ENCODE data around the gene TSPY8. TPM values are rescaled to one million over a fixed set of nuclear protein-coding genes. Genes with fewer than 3 reads are reported as not detected.
"Not testable (repeated sequence)": the region's sequence is repeated elsewhere in the genome, so short reads cannot be mapped to it uniquely, and the experiment has no call there.

Gene TSPY8
- total RNA-seq (not detected), polyA plus RNA-seq (ENCODE audit: insufficient read length in 2 of 2) (not detected)
- long read RNA-seq, donor 1: 0 reads
- long read RNA-seq, donor 2: 0 reads
- long read RNA-seq, donor 3: 0 reads
- long read RNA-seq, donor 4: 0 reads

GRCh38 chrY:9357497-9357896, at the start of gene TSPY8:
TSS of gene TSPY8 (plus strand) at chrY:9357797. CDS start at chrY:9357843, 46 bp downstream.
- not testable (repeated sequence) for H3K27ac ChIP-seq (ENCODE audit: low read depth, low read length); H3K9me3 ChIP-seq (ENCODE audit: control insufficient read depth, insufficient read depth, low read length); H3K4me1 ChIP-seq (ENCODE audit: control insufficient read depth, insufficient read depth, low read length); H3K4me3 ChIP-seq (ENCODE audit: low read depth, low read length); H3K27me3 ChIP-seq (ENCODE audit: control insufficient read depth, insufficient read depth, low read length); H3K36me3 ChIP-seq (ENCODE audit: control insufficient read depth, insufficient read depth, low read length); DNase-seq (ENCODE audit: low read depth in 4 of 6, low spot score in 6 of 6)
- no CpG with 5 or more reads among the region's 25 CpGs for WGBS (ENCODE audit: insufficient coverage)

GRCh38 chrY:9320996-9321395, 36.6 kb upstream of the TSPY8 start:
- Histone ChIP-seq H3K9me3 (ENCODE audit: control insufficient read depth, insufficient read depth, low read length) (no peaks in the 10 kb centered on the region), H3K36me3 (ENCODE audit: control insufficient read depth, insufficient read depth, low read length) (no peaks in the 10 kb centered on the region), H3K27ac (ENCODE audit: low read depth, low read length) (no peak overlapping the region), H3K4me3 (ENCODE audit: low read depth, low read length) (no peak overlapping the region), H3K27me3 (ENCODE audit: control insufficient read depth, insufficient read depth, low read length) (no peaks in the 10 kb centered on the region), H3K4me1 (ENCODE audit: control insufficient read depth, insufficient read depth, low read length) (no peaks in the 10 kb centered on the region)
- DNase-seq (ENCODE audit: low read depth in 4 of 6, low spot score in 6 of 6): no peak
- no CpG with 5 or more reads among the region's 7 CpGs for WGBS (ENCODE audit: insufficient coverage)

DNA sequence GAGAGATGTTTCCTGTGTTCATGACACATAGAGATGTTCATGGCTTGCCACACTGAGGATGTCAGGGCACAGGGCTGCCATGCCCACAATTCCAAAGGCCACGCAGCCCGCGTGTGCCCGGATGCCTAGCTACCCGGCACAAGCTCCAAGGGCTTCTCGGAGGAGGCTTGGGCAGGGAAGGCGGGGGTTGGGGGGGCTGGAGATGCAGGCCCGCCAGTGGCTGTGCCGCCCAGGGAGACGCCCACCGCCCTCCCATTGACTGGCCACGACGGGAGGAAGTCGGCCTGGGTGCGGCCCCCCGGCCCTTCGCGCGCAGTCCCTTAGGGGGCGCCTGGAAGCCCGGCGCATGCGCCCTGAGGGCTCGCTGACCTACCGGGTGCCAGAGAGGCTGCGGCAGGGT, 20.4 kb upstream of the TSPY8 start, which contains the start of gene TSPY4:
TSPY4 (plus strand) TSS at position 301 of the 400 bp plus-strand sequence; CDS start at position 347, 46 bp downstream.
- H3K4me3 ChIP-seq (ENCODE audit: low read depth, low read length); DNase-seq (ENCODE audit: low read depth in 4 of 6, low spot score in 6 of 6); H3K9me3 ChIP-seq (ENCODE audit: control insufficient read depth, insufficient read depth, low read length); H3K27ac ChIP-seq (ENCODE audit: low read depth, low read length); H3K36me3 ChIP-seq (ENCODE audit: control insufficient read depth, insufficient read depth, low read length); H3K27me3 ChIP-seq (ENCODE audit: control insufficient read depth, insufficient read depth, low read length); H3K4me1 ChIP-seq (ENCODE audit: control insufficient read depth, insufficient read depth, low read length): not testable (repeated sequence)
- WGBS (ENCODE audit: insufficient coverage): no CpG with 5 or more reads among the region's 26 CpGs

- H3K36me3 ChIP-seq (ENCODE audit: control insufficient read depth, insufficient read depth, low read length); H3K27ac ChIP-seq (ENCODE audit: low read depth, low read length); H3K9me3 ChIP-seq (ENCODE audit: control insufficient read depth, insufficient read depth, low read length); DNase-seq (ENCODE audit: low read depth in 4 of 6, low spot score in 6 of 6); H3K27me3 ChIP-seq (ENCODE audit: control insufficient read depth, insufficient read depth, low read length); H3K4me3 ChIP-seq (ENCODE audit: low read depth, low read length); H3K4me1 ChIP-seq (ENCODE audit: control insufficient read depth, insufficient read depth, low read length): not testable (repeated sequence)
- WGBS (ENCODE audit: insufficient coverage): no CpG with 5 or more reads among the region's 26 CpGs
These were observed 38.9 kb downstream of the TSPY8 start for GRCh38 chrY:9396527-9396926.

DNA sequence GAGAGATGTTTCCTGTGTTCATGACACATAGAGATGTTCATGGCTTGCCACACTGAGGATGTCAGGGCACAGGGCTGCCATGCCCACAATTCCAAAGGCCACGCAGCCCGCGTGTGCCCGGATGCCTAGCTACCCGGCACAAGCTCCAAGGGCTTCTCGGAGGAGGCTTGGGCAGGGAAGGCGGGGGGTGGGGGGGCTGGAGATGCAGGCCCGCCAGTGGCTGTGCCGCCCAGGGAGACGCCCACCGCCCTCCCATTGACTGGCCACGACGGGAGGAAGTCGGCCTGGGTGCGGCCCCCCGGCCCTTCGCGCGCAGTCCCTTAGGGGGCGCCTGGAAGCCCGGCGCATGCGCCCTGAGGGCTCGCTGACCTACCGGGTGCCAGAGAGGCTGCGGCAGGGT, 40.5 kb downstream of the TSPY8 start, which contains the start of gene TSPY3:
TSPY3 (plus strand) TSS at position 301 of the 400 bp plus-strand sequence; CDS start at position 347, 46 bp downstream.
- H3K36me3 ChIP-seq (ENCODE audit: control insufficient read depth, insufficient read depth, low read length); H3K4me1 ChIP-seq (ENCODE audit: control insufficient read depth, insufficient read depth, low read length); DNase-seq (ENCODE audit: low read depth in 4 of 6, low spot score in 6 of 6); H3K27ac ChIP-seq (ENCODE audit: low read depth, low read length); H3K9me3 ChIP-seq (ENCODE audit: control insufficient read depth, insufficient read depth, low read length); H3K27me3 ChIP-seq (ENCODE audit: control insufficient read depth, insufficient read depth, low read length); H3K4me3 ChIP-seq (ENCODE audit: low read depth, low read length): not testable (repeated sequence)
- WGBS (ENCODE audit: insufficient coverage): no CpG with 5 or more reads among the region's 26 CpGs

Small RNA genes lying within 50 kb of the gene (small RNA-seq; reads per million reads assigned to genes)
- gene AC006158.1 (ENCODE audit: low replicate concordance): not detected

Other genes starting within 250 kb of the TSPY8 start
- not detected for gene TSPY4, start 20.3 kb upstream of the TSPY8 start, total RNA-seq
- not detected for gene TSPY4, start 20.3 kb upstream of the TSPY8 start, polyA plus RNA-seq (ENCODE audit: insufficient read length in 2 of 2)
- gene TSPY3, start 40.6 kb downstream of the TSPY8 start, total RNA-seq: not detected
- gene TSPY3, start 40.6 kb downstream of the TSPY8 start, polyA plus RNA-seq (ENCODE audit: insufficient read length in 2 of 2): not detected
- not detected for gene TSPY1, start 109.2 kb downstream of the TSPY8 start, total RNA-seq
- not detected for gene TSPY1, start 109.2 kb downstream of the TSPY8 start, polyA plus RNA-seq (ENCODE audit: insufficient read length in 2 of 2)
- gene TSPY9, start 129.5 kb downstream of the TSPY8 start, total RNA-seq: not detected
- not detected for gene TSPY9, start 129.5 kb downstream of the TSPY8 start, polyA plus RNA-seq (ENCODE audit: insufficient read length in 2 of 2)
- not detected for gene TSPY10, start 170.1 kb downstream of the TSPY8 start, total RNA-seq
- not detected for gene TSPY10, start 170.1 kb downstream of the TSPY8 start, polyA plus RNA-seq (ENCODE audit: insufficient read length in 2 of 2)

All from spinal cord (tissue), 10 donors.